Measurements from ENCODE around the gene RNF123.
"Not testable (repeated sequence)": the region's sequence is repeated elsewhere in the genome, so short reads cannot be mapped to it uniquely, and the experiment has no call there.

Gene RNF123

DNA sequence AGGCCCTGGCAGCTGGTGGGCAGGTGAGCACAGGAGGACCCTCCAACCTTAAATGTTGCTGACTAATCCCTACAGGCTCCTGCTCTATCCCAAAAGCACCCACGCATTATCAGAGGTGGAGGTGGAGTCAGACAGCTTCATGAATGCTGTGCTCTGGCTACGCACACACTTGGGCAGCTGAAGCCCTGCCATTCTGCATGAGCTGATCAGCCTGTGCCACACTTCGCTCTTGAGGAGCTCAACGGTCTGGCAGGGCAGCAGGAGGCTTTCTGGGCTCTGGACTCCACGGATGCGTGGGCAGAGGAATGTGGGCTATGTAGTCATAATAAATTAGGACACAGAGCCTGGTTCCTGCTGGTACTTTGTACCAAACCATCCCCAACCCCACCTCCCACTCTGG, 6.2 kb upstream of the RNF123 start:
- DNase-seq = no peak

DNA sequence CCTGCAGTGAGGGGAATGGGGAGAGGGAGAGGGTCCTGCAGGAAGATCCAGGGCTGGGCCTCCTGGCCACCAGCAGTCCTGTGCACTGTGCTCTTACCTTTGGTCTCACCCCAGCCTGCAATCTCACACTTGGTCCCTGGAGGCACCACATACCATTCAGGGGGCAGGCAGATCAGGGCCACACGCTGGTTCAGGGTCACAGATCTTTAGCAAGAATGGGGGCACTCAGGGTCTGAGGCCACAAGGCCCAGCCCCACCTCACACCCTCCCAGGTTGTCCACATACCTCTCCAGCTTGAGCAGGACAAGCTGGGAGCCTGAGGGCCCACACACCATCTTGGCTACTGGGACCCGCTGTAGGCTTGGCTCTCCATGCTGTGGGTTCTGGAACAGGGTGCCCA, 4.9 kb upstream of the RNF123 start:
- DNase-seq = not testable (repeated sequence)

DNA sequence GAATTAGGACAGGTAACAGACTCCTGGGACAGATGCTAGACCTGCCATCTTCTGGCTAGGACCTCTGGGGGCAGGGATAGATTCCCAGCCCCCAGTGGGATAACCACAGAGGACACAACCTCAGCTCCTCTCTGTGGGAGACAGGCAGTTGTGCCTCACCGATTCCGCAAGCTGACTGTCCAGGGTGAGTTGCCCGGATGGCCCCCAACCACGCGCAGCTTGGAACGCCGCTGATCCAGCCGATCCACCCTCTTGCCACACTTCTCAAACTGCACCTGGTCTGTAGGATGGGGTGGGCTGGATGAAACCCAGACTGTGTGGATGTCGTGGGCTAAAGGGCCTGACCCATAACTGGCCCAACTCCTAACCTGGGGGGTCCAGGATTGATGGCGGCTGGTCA, 4.3 kb upstream of the RNF123 start:
- DNase-seq = not testable (repeated sequence)

DNA sequence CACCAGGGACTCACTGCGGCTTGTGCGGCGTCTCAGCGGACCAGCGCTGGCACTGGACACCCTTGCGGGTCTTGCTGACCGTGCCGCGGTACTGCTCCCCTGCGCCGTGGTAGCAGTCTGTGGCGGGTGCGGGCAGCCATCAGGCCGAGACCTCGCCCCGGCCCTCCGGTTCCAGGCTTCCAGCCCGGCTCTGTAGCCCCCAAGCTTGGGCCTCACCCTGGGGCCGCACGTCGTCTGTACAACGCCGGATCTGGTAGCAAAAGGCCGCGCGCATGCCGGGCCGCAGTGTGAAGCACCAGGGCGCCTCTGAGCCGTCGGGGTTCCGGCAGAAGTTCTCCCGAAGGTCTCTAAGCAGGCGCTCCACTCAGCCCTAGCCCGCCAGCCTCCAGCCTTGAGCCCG, 3.5 kb upstream of the RNF123 start:
- DNase-seq = not testable (repeated sequence)

DNA sequence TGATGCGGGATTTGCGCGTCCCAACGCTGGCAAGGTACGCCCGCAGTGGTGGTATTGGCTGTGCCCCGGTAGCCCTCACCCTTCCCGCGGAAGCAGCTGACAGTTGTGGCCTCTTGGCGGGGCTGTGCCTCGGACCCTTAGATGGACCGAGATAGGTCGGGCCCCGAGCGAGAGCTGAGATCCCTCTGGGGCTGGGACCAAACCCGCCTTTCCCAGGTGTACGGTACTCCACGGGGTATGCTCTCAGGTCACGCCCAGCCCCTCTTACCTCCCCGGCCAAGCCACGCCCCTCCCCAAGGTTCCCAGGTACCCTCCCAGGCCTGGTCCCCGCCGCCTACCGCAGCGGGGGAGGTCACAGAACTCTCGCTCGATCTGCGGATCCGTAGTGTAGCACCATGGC, 3.0 kb upstream of the RNF123 start:
- not testable (repeated sequence) for DNase-seq

DNA sequence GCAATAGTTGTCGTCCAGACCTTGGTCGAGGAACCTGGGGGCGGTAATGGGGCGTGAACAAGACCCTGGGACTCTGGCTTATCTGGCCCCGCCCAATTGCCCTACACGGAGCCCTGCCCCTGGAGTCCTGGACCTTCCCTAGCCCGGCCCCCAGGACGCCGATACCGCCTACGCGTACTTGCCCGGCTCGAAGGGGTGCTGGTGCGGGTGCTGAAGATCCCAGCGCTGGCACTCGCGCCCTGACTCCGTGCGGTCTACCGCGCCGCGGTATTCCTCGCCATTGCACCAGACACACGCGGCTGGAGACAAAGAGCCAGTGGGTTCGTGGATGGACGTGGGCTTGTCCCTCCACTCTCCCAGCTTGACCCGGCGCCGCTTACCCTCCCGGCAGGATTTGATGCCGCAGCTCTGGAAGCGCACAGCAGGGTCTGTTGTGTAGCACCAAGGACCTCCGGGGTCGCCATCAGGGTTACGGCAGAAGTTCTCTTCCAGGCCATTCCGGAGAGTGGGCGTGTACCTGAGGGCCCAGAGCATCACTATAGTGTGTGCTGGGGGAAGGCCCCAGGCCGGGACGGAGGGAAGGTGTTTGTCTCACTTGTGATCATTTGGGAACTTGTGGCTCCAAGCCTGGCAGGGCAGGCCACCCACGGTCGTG, 2.5 kb upstream of the RNF123 start:
- DNase-seq = not testable (repeated sequence)

DNA sequence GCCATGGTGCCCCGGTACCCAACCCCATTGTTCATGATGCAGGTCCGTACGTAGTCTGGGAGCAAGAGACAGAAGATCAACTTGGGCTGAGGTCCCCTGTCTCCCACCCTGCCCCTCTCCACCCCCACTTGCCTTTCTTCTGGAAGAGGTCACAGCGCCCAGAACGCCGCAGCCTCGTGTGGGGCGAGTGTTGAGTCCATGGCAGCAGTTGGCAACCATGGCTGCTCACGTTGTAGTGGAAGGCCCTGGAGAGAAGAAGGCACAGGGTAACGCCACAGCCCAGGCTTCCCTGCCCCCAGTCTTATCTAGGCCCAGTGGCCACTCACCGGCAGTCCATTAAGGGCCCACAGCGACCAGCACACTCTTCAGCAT, 1.9 kb upstream of the RNF123 start:
- not testable (repeated sequence) for DNase-seq

DNA sequence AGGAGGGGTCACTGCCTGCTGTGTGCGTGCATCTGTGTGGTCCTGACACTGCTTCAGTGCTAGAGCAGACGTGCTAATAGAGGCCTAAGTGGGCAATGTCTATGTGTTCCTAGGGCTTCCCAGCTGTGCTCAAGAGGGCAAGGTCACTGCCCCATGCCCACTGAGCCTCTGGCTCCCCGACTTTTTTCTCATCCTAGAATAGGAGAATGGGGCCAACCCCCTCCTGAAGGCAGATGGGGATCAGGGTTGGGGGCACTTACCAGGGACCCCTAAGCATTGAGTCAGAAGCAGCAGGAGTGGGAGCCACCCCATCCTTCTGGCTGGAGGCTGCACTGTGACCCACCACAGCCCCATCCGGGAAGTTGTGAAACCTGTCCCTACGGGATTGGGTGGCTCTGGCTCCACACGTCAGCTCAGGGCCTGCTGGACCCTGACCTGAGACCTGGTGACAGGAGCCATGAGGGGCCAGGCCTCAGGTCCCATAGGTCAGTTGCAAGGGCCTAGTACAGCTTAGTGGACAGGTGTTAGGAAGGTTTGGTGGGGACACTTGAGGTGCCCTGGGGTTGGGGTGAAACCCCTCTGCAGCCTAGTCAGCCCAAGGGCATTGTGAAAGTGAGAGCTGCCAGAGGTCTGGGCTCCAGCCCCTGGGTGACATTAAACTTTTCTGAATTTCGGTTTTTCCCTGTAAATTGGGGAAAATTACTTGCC, 865 bp upstream of the RNF123 start:
- DNase-seq = not testable (repeated sequence)

DNA sequence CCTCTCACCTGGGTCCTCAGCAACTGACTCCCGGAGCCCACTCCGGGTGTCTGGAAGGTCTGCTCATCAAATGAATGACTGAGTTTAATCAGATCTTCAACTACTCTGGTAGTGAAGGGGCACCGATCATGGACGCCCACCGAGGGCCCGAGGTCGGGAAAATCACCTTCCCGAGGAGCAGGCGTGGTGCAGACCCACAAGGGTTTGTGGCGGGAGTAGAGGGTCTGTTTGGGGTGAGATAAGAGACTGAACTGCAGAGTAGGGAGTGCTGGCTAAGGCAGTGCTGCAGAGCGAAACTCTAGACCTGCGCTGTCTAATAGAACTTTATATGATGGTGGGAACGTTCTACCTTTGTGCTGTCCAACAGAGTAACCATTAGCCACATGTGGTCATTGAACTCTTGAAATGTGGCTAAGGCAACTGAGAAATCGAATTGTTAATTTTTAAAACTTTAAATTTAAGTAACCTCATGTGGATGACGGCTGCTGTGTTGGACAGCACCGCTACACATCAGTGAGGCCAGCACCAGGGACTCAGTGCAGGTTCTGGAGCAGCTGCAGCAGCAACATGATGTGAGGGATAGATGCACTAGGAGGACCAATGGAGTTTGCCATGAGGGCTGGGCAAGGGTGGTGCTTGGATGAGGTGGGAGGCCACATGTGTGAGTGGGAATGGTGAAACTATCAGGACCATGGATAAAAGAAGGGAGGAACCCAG, 709 bp downstream of the RNF123 start:
- not testable (repeated sequence) for DNase-seq

DNA sequence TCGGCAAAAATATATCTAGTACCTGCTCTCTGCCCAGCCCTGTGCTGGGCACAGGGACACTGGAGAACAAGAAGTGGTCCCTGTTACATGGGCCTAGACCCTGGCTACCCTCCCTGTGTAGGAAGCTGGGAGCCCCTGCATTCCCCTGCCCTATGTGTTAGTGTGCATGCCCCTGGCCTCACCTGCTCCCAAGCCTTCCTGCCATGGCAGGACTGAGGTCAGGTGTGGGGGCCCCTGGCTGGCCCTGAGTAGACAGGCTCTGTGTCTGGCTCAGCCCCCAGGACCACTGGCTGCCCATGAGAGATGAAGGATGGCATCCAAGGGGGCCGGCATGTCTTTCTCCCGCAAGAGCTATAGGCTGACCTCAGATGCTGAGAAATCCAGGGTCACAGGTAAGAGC, 1.5 kb downstream of the RNF123 start:
- DNase-seq = not testable (repeated sequence)

DNA sequence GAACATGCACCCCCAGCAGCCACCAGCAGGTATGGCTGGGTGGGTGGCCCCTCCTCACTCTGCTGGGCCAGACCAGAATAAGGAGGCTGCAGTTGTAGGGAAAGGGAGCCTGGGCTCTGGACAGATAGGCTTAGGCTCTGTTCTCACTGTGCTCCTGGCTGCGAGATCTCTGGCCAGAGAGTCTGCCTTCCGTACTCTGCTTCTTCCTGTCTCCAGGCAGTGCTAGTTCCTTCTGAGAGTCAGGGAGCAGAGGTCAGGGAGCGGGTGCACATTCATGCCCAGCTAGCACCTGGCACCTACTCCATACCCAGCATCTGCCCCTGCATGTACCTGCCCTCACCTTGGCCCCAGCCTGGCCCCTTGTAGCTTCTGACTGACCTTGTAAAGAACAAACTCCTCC, 2.1 kb downstream of the RNF123 start:
- not testable (repeated sequence) for DNase-seq

DNA sequence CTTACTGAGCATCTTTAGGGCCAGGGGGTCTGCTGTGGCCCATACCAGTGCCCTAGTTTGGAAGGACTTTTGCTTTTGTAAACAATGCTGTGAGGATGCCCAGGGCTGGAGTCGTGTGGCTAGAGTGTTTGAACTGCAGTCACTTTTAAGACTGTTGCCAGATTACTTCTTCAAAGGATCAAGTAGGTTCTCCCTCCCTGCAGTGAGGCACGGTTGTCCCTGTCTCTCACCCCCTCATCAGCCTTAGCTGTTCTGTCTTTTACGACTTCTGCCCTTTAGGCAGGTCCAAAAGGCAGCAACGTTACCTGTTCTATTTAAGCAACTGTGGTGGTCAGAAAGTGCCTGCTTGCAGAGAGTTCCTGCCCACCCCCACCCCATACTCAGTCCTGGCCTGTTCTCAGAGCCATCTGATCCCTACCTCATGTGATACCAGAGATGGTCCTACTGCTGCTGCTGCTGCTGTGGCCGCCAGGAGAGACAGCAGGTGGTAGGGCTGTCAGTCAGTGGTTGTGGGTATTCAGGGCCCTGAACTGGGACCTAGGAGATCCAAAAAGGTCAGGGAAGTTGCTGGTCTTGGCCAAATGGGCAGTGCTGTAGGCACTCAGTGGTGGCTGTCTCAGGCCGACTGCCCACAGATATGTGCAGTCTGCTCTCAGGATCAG, 5.2 kb downstream of the RNF123 start:
- not testable (repeated sequence) for DNase-seq

DNA sequence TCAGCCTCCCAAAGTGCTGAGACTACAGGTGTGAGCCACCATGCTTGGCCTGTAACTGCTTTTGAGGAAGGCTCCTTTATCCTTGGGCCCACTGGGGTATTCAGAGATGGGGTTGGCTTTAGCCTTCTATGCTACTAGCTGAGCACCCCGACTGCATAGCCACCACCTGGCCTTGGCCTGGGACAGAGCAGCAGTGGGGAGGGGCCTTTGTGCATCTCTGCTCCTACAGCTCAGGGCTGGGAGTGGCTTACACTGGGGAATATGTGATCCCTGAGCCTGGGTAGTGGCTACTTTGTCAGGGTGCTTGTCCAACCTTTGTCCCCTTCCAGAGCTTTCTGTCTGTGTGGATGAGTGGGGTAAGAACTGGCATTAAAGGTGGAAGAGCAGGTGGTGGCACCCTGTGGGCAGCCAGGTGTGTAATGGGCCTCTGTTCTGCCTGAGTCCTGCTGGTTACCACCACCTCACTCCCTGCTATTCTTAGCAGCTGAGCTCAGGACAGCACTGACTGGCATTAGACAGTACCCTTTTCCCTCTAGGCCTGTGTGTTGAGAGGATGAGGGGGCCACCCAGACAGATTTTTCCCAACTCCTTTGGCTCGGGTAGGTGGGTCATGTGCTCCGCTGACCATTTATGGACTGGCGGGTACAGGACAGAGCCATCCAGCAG, 6.1 kb downstream of the RNF123 start:
- DNase-seq = not testable (repeated sequence)

DNA sequence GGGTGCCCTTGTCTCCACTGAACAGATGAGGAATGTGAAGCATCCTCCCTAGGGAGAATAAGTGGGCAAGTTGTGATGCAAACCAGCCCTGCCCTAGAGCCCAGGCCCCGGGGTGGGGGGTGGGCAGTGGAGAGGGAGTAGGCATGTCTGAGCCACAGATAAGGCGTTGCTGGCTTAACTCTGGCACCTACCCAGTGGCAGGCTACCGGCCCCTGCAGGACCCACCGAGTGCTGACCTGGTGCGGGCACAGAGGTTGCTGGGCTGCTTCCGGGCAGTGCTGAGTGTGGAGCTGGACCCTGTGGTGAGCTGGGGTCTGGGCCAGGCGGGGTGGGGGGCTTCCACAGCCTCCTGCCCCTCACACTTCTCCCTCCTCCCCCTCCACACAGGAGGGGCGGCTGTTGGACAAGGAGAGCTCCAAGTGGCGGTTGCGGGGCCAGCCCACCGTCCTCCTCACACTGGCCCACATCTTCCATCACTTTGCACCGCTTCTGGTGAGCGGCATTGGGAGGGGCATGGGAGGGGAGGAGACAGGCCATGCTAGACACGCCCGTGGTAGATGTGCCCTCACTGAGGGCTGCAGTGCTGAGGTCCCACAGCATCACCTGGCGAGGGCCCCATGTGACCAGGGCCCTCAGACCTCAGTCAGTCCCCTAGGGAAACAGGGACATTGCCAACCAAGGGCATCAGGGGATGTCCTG, 10.1 kb downstream of the RNF123 start:
- no peak for DNase-seq

DNA sequence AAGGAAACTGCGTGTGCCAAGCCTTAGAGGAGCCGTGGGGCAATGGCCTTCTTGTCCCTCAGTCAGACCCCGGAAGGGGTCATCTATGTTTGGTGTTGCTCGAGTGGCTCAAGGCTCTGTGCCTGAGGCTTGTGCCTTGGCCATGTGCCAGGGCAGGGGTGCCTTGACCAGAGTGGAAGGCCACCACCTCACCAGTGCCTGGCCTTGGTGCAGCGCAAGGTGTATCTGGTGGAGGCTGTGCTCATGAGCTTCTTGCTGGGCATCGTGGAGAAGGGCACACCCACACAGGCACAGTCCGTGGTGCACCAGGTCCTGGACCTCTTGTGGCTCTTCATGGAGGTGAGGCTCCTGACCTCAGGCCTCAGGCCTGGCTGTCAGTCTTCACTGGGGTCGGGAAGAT, 10.7 kb downstream of the RNF123 start:
- no peak for DNase-seq

DNA sequence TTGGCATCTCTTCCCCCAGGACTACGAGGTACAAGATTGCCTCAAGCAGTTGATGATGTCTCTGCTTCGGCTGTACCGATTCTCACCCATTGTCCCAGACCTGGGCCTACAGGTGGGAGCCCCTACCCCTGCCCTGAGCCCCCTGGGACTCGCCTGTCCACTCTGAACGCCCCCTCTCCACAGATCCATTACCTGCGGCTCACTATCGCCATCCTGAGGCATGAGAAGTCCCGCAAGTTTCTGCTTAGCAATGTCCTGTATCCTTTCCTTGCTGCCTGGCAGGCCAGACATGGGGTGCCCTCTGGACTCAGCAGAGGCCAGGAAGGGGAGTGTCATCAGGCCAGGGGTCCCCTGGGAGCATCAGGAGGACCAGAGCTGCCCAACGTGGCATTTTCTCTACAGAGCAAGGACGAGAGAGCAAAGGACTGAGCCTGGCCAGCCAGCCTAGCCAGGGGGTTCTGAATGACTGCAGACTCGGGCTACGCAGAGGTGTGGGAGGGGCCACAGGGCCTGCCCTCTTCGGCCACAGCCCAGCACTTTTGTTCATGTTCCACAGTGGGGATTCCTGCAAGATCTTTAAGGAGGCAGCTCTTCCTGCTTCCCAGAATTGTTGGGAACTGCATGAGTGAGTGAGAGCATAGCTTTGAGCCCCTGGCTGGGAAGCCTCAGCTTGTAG, 11.2 kb downstream of the RNF123 start:
- DNase-seq = no peak

DNA sequence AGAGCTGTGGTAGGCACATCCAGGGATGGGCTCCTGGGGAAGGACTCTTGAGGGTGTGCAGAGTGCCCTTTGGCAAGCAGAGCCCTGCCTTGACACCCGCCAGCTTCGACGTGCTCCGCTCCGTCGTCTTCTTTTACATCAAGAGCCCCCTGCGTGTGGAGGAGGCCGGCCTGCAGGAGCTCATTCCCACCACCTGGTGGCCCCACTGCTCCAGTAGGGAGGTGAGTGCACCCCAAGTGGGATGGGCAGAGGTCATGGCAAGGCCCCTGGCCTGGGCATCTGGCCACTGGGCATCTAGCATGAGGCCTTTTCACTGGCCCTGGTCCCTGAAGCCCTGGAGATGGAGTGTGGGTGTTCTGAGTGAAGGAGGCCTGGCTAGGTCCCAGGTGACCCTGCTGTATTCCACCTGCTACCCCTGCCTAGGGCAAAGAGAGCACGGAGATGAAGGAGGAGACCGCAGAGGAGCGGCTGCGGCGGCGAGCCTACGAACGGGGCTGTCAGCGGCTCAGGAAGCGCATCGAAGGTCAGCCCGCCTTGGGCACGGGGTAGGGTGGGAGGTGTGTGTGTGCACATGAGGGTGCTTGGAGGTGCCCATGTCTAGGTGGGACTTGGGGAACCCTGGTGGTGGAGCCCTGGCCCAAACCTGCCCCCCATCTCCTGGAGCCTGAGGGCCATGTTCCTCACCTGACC, 12.2 kb downstream of the RNF123 start:
- DNase-seq = no peak

DNA sequence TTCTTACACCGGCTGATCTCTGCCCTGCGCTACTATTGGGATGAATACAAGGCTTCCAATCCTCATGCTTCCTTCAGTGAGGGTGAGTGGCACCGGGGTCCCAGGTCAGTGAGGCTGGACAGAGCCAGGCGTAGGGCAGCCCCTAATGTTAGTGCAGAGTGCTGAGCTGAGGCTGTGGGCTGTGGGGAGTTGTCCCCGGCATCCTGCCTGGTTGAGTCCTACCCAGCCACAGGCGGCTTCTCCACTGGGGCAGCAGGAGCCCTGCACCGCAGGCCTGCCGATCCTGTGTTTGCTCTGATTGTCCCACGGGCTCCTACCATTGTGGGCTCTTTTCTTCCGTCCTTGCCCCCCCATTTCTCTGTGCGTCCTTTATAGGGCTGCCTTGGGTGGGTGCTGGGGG, 13.3 kb downstream of the RNF123 start:
- no peak for DNase-seq

DNA sequence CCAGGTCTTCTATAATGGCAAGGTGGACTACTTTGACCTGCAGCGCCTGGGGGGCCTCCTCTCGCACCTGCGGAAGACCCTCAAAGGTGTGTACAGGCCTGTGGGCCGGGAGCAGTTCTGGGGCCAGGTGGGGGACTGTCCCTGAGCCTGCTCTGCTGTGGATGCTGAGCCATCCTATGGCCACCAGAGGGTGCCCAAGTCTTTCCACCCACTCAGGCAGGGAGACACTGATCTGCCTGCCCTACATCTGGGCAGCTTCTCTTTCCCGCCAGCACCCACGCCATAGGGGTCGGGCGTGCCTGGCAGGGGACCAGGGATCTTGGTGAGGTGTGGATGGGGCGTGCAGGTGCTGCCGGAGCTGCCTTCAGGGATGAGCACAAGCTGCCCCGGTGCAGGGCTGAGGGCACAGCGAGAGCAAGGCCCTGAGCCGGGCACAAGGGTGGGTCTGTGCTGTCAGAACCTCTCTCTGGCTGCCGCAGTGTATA, 14.1 kb downstream of the RNF123 start:
- no peak for DNase-seq

DNA sequence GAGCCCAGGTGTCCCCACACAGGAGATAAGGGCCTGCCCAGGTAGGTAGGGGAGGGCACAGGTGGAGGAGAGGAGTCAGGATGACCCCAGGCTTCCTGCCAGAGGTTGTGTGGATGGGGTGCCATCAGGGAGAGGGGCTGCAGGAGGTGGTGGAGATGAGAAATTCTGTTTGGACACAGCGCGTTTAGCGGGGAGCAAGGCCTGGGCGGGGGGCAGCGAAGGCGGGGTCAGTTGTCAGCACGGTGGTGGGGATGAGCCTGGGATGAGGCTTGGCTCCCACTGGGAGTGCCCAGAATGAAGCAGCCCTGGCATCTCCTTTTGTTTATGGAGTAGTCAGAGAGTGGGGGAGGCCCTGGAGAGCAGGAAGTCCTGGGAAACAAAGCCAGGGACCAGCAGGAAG, 14.6 kb downstream of the RNF123 start:
- no peak for DNase-seq

DNA sequence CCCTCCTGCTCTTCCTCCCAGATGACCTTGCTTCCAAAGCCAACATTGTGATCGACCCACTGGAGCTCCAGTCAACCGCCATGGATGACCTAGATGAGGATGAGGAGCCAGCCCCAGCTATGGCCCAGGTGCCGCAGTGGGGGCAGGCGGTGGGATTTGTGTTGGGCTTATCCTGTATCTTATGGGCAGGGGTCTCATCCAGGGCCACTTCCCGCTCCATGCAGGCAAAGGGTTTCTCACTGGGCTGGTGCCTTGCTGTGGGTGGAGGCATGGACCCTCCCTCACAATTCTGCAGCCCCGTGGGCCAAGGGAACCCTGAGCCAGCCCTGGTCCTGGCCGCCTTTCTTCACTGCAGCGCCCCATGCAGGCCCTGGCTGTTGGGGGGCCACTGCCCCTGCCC, 15.3 kb downstream of the RNF123 start:
- no peak for DNase-seq

All from NCI-H187 (cell line).